C4-2B (cell line): ENCODE results near the gene MRRF.

ENCODE experiments used
- H3K27ac ChIP-seq: fragments of 450-650 bp; 2 replicates; pipeline ENCODE4 v1.5.1; 2017
- ZFX ChIP-seq: fragments of 450-650 bp; IDR thresholded peaks from 2 replicates; pipeline ENCODE4 v1.6.1; 2017
- TF ChIP-seq, protein P1 (sequence below): fragments of 450-650 bp; conservative IDR thresholded peaks from 2 replicates; pipeline ENCODE4 v1.5.1; 2017; ENCODE audit warnings: mild to moderate bottlenecking

Gene MRRF

GRCh38 chr9:122277285-122277897 lies 12.7 kb downstream of the MRRF start:
- H3K27ac ChIP-seq = no peak overlapping the region
- no peak for TF ChIP-seq ZFX
- TF ChIP-seq, protein P1, sequence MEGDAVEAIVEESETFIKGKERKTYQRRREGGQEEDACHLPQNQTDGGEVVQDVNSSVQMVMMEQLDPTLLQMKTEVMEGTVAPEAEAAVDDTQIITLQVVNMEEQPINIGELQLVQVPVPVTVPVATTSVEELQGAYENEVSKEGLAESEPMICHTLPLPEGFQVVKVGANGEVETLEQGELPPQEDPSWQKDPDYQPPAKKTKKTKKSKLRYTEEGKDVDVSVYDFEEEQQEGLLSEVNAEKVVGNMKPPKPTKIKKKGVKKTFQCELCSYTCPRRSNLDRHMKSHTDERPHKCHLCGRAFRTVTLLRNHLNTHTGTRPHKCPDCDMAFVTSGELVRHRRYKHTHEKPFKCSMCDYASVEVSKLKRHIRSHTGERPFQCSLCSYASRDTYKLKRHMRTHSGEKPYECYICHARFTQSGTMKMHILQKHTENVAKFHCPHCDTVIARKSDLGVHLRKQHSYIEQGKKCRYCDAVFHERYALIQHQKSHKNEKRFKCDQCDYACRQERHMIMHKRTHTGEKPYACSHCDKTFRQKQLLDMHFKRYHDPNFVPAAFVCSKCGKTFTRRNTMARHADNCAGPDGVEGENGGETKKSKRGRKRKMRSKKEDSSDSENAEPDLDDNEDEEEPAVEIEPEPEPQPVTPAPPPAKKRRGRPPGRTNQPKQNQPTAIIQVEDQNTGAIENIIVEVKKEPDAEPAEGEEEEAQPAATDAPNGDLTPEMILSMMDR = no peak

- TF ChIP-seq, protein P1 = no peak
- no peak for TF ChIP-seq ZFX
- no peak overlapping the region for H3K27ac ChIP-seq
These were observed 16.7 kb downstream of the MRRF start for GRCh38 chr9:122281368-122281767.

DNA sequence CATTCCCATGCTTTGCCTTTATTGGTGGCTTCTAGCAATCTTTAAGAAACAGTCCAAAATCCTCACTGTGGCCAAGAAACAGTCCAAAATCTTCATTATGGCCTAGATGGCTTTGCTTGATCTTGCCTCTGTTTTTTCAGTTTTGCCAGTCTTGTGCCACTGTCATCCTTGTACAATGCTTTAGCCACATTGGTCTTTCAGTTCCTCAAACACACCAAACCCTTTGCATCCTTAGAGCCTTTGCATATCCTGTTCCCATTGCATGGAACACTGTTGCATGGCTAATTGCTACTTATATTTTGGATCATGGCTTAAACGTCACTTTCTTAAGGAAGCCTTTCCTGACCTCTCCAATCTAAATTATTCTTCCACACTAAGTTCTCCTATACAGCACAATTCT lies 22.1 kb downstream of the MRRF start:
- H3K27ac ChIP-seq = no peak overlapping the region
- TF ChIP-seq ZFX = no peak
- TF ChIP-seq, protein P1 = no peak

DNA sequence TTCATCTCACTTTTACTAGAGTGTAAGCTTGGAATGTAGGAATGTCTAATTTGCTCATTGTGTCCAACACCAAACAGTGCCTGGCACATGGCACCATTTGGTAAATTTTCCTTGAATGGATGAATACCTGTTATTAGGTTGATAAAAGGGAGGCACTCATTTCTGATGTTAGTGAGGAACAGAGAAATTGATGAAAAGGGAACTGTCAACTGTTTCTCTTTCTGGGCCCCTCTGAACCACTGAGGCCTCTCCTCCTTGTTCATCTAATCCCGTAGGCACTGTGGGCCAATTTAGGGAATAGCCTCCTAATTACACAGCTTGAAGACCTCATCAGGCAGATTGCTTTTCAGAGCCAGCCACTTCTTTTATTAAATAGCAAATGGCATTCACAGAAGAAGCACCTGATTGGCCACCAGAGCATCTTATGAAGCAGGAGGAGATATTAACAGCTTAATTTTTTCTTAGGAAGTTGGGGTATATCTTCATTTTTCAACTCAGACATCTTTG lies 22.6 kb downstream of the MRRF start:
- no peak overlapping the region for H3K27ac ChIP-seq
- TF ChIP-seq, protein P1 = no peak
- TF ChIP-seq ZFX = no peak

DNA sequence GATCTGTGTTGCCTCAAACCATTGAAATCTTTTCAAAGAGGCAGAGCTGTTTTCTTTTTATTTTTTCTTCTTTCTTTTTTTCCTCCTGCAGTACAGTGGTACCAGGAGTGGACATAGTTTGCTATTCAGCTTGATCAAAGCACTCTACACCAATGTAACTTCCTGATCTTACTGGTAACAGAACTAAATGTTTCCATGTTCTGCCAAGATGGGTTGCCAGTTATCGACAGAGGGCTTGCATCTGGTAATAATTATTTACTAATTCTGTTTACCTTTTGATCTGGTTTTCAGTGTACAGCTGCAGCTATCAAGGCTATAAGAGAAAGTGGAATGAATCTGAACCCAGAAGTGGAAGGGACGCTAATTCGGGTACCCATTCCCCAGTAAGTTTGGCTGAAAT lies 26.8 kb downstream of the MRRF start:
- H3K27ac ChIP-seq = no peak overlapping the region
- TF ChIP-seq, protein P1 = no peak
- TF ChIP-seq ZFX = no peak

GRCh38 chr9:122294531-122294930 lies 29.8 kb downstream of the MRRF start:
- TF ChIP-seq, protein P1 = no peak
- no peak for TF ChIP-seq ZFX
- no peak overlapping the region for H3K27ac ChIP-seq

DNA sequence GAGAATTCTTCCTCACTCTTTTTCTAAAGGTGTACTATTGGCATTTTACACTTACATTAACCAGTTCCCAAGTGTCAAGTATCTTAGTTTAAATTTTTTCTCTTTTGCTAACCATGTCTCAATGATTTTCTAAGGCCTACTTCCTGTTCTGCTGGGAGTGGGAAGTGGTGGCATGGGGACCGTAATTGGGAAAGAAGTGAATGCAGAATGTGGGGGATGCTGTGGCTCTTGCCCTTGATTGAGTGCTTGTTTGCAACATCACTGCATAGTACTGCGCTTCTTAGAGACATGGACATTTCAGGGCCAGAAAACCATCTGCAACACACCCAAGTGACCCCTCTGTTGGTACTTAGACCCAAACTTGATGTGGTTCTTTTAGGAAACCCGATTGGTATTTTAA lies 32.8 kb downstream of the MRRF start:
- no peak overlapping the region for H3K27ac ChIP-seq
- TF ChIP-seq, protein P1 = no peak
- TF ChIP-seq ZFX = no peak
